A549 (cell line): ENCODE measurements around the gene RBSN.

Experiments used
- BHLHE40 ChIP-seq: IDR thresholded peaks from 2 replicates; pipeline ENCODE4 v1.6.1; 2012; ENCODE audit warnings: low read depth, low read length, inconsistent platforms
- CHD2 ChIP-seq: fragments of 150-350 bp; IDR thresholded peaks from 2 replicates; pipeline ENCODE4 v1.6.1; 2014; ENCODE audit warnings: low read length; ENCODE audit not compliant: partially characterized antibody
- CTCF ChIP-seq: fragments of >200 bp; sonication (Bioruptor Twin); formaldehyde crosslinking; IDR thresholded peaks from 3 replicates; pipeline ENCODE4 v1.5.1; 2016
- EP300 ChIP-seq, 2 experiments: fragments of >200 bp; sonication (Bioruptor Twin); formaldehyde crosslinking; IDR thresholded peaks; 2 replicates in 1 of 2; 3 replicates in 1 of 2; pipeline ENCODE4 v1.6.1; 2016 to 2017
- HOXB13 ChIP-seq: fragments of 250-450 bp; sonication (Bioruptor Pico); IDR thresholded peaks from 2 replicates; pipeline ENCODE4 v1.5.0; 2020; ENCODE audit warnings: low read depth, mild to moderate bottlenecking, moderate library complexity
- MAZ ChIP-seq: fragments of 150-350 bp; IDR thresholded peaks from 2 replicates; pipeline ENCODE4 v1.6.1; 2014; ENCODE audit warnings: antibody characterized with exemption, low read depth, low read length, borderline replicate concordance
- MYC ChIP-seq: IDR thresholded peaks from 2 replicates; pipeline ENCODE4 v1.6.1; 2012; ENCODE audit warnings: mild to moderate bottlenecking, inconsistent platforms, low read length, improper control_type of control experiment, borderline replicate concordance
- REST ChIP-seq: fragments of 200-600 bp; sonication (generic); IDR thresholded peaks from 2 replicates; pipeline ENCODE4 v1.6.1; 2016; ENCODE audit warnings: antibody characterized with exemption, mild to moderate bottlenecking, moderate library complexity
- SMC3 ChIP-seq: fragments of >200 bp; sonication (Bioruptor Twin); formaldehyde crosslinking; IDR thresholded peaks from 3 replicates; pipeline ENCODE4 v1.6.1; 2018; ENCODE audit warnings: inconsistent platforms

GRCh38 chr3:15023719-15024118, 75.2 kb downstream of the RBSN start:
- TF ChIP-seq CHD2: no peak
- no peak for TF ChIP-seq CTCF
- no peak for TF ChIP-seq EP300 (IDR thresholded peaks at IDR 0.05)
- TF ChIP-seq BHLHE40: no peak
- no peak for TF ChIP-seq HOXB13
- TF ChIP-seq MYC: no peak
- no peak for TF ChIP-seq MAZ
- no peak for TF ChIP-seq SMC3
- TF ChIP-seq REST: no peak
